Lower leg skin (tissue), 3 donors: ENCODE measurements around the gene BEX3.

Experiments
- POLR2A ChIP-seq, 2 donors: fragments of 450-650 bp; IDR thresholded peaks; one replicate each; pipeline ENCODE4 v1.6.1; 2016 to 2017; ENCODE audit warnings: antibody characterized with exemption in 2 of 2, mild to moderate bottlenecking in 1 of 2, moderate library complexity in 1 of 2
- TF ChIP-seq, protein P1 (sequence below), 3 donors: fragments of 450-650 bp; IDR thresholded peaks; one replicate each; pipeline ENCODE4 v1.5.1; 2016; ENCODE audit warnings: antibody characterized with exemption in 3 of 3, mild to moderate bottlenecking in 3 of 3, moderate library complexity in 2 of 3

DNA sequence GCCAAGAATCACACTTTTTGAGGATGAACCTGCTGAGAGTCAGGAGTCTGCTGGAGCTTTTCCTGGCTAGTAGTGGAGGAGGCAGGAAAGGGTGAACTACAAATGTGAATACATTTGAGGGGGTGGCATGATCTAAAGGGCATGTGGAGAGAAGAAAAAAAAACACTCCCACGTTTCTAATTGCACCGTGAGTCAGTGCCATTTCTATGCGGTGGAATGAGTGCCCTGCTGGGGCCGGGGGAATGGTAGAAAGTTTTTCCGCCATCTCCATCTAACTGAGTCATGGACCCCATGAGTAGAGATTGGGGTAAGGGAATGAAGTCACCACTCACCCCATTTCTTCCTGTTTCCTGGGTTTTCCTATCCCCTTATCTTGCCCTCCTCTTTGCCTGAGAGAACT is 19.8 kb downstream of the BEX3 start:
- TF ChIP-seq, protein P1, sequence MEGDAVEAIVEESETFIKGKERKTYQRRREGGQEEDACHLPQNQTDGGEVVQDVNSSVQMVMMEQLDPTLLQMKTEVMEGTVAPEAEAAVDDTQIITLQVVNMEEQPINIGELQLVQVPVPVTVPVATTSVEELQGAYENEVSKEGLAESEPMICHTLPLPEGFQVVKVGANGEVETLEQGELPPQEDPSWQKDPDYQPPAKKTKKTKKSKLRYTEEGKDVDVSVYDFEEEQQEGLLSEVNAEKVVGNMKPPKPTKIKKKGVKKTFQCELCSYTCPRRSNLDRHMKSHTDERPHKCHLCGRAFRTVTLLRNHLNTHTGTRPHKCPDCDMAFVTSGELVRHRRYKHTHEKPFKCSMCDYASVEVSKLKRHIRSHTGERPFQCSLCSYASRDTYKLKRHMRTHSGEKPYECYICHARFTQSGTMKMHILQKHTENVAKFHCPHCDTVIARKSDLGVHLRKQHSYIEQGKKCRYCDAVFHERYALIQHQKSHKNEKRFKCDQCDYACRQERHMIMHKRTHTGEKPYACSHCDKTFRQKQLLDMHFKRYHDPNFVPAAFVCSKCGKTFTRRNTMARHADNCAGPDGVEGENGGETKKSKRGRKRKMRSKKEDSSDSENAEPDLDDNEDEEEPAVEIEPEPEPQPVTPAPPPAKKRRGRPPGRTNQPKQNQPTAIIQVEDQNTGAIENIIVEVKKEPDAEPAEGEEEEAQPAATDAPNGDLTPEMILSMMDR (IDR thresholded peaks at IDR 0.05), result no peak
- no peak for TF ChIP-seq POLR2A (IDR thresholded peaks at IDR 0.05)
